Measurements from ENCODE around the gene ROPN1B.
A peak's percentile ranks its signal among the peaks of the same experiment; 100 is the strongest.
"Not testable (repeated sequence)": the region's sequence is repeated elsewhere in the genome, so short reads cannot be mapped to it uniquely, and the experiment has no call there.

The ROPN1B gene

GRCh38 chr3:125965505-125965904 lies 3.5 kb upstream of the ROPN1B start:
- no peaks in the 10 kb centered on the region for H3K27me3 ChIP-seq (ENCODE audit: insufficient read depth, low read length)
- H3K4me3 ChIP-seq (ENCODE audit: low read depth, low read length, poor library complexity, severe bottlenecking) = no peak overlapping the region
- H3K4me1 ChIP-seq (ENCODE audit: insufficient read depth, low read length, severe bottlenecking) = no peaks in the 10 kb centered on the region
- H2AFZ ChIP-seq (ENCODE audit: low read length) = no peak overlapping the region
- TF ChIP-seq EZH2 (IDR thresholded peaks at IDR 0.05; ENCODE audit: borderline replicate concordance, low read length) = no peak
- no peak for TF ChIP-seq CTCF (IDR thresholded peaks at IDR 0.05; ENCODE audit: low read length)
- H3K9me2 ChIP-seq (ENCODE audit: low read depth, low read length) = no peaks in the 10 kb centered on the region
- H3K9me3 ChIP-seq (ENCODE audit: low read length) = no peaks in the 10 kb centered on the region
- no peak overlapping the region for H3K4me2 ChIP-seq (ENCODE audit: low read length)
- H4K20me1 ChIP-seq (ENCODE audit: insufficient read depth, low read length) = no peaks in the 10 kb centered on the region
- H3K9ac ChIP-seq (ENCODE audit: low read length) = no peak overlapping the region
- no peak overlapping the region for H3K27ac ChIP-seq (ENCODE audit: low read depth, low read length, poor library complexity, severe bottlenecking)
- no peaks in the 10 kb centered on the region for H3K79me2 ChIP-seq (ENCODE audit: insufficient read depth, low read length)
- no peaks in the 10 kb centered on the region for H3K36me3 ChIP-seq (ENCODE audit: insufficient read depth, low read length)
- no peaks in the 10 kb centered on the region for H3F3A ChIP-seq (ENCODE audit: insufficient read depth, low read length)

GRCh38 chr3:125967156-125967555 lies 1.8 kb upstream of the ROPN1B start:
- H2AFZ ChIP-seq (ENCODE audit: low read length) = no peak overlapping the region
- no peaks in the 10 kb centered on the region for H3F3A ChIP-seq (ENCODE audit: insufficient read depth, low read length)
- no peaks in the 10 kb centered on the region for H3K27me3 ChIP-seq (ENCODE audit: insufficient read depth, low read length)
- TF ChIP-seq EZH2 (IDR thresholded peaks at IDR 0.05; ENCODE audit: borderline replicate concordance, low read length) (no peak), CTCF (IDR thresholded peaks at IDR 0.05; ENCODE audit: low read length) (no peak)
- no peak overlapping the region for H3K27ac ChIP-seq (ENCODE audit: low read depth, low read length, poor library complexity, severe bottlenecking)
- H3K4me2 ChIP-seq (ENCODE audit: low read length) = no peak overlapping the region
- H4K20me1 ChIP-seq (ENCODE audit: insufficient read depth, low read length) = no peaks in the 10 kb centered on the region
- no peaks in the 10 kb centered on the region for H3K9me2 ChIP-seq (ENCODE audit: low read depth, low read length)
- no peaks in the 10 kb centered on the region for H3K9me3 ChIP-seq (ENCODE audit: low read length)
- H3K9ac ChIP-seq (ENCODE audit: low read length) = no peak overlapping the region
- H3K79me2 ChIP-seq (ENCODE audit: insufficient read depth, low read length) = no peaks in the 10 kb centered on the region
- no peaks in the 10 kb centered on the region for H3K36me3 ChIP-seq (ENCODE audit: insufficient read depth, low read length)
- H3K4me3 ChIP-seq (ENCODE audit: low read depth, low read length, poor library complexity, severe bottlenecking) = no peak overlapping the region
- no peaks in the 10 kb centered on the region for H3K4me1 ChIP-seq (ENCODE audit: insufficient read depth, low read length, severe bottlenecking)

- not testable (repeated sequence) for H3K79me2 ChIP-seq (ENCODE audit: insufficient read depth, low read length); H3K4me2 ChIP-seq (ENCODE audit: low read length); H3K36me3 ChIP-seq (ENCODE audit: insufficient read depth, low read length); H3K9me3 ChIP-seq (ENCODE audit: low read length); H3K4me3 ChIP-seq (ENCODE audit: low read depth, low read length, poor library complexity, severe bottlenecking); H3K9me2 ChIP-seq (ENCODE audit: low read depth, low read length); H3K27me3 ChIP-seq (ENCODE audit: insufficient read depth, low read length); H3K27ac ChIP-seq (ENCODE audit: low read depth, low read length, poor library complexity, severe bottlenecking); H3K9ac ChIP-seq (ENCODE audit: low read length); H3K4me1 ChIP-seq (ENCODE audit: insufficient read depth, low read length, severe bottlenecking); H3F3A ChIP-seq (ENCODE audit: insufficient read depth, low read length); H2AFZ ChIP-seq (ENCODE audit: low read length); H4K20me1 ChIP-seq (ENCODE audit: insufficient read depth, low read length)
These were observed 857 bp upstream of the ROPN1B start for GRCh38 chr3:125968121-125968520.

- not testable (repeated sequence) for H3K9me2 ChIP-seq (ENCODE audit: low read depth, low read length); H4K20me1 ChIP-seq (ENCODE audit: insufficient read depth, low read length); H3K27ac ChIP-seq (ENCODE audit: low read depth, low read length, poor library complexity, severe bottlenecking); H3K79me2 ChIP-seq (ENCODE audit: insufficient read depth, low read length); H3K4me2 ChIP-seq (ENCODE audit: low read length); H3K4me3 ChIP-seq (ENCODE audit: low read depth, low read length, poor library complexity, severe bottlenecking); H3K9ac ChIP-seq (ENCODE audit: low read length); H3K27me3 ChIP-seq (ENCODE audit: insufficient read depth, low read length); H3K9me3 ChIP-seq (ENCODE audit: low read length); H3F3A ChIP-seq (ENCODE audit: insufficient read depth, low read length); H3K36me3 ChIP-seq (ENCODE audit: insufficient read depth, low read length); H3K4me1 ChIP-seq (ENCODE audit: insufficient read depth, low read length, severe bottlenecking); H2AFZ ChIP-seq (ENCODE audit: low read length)
- TF ChIP-seq CTCF (IDR thresholded peaks at IDR 0.05; ENCODE audit: low read length) = peak; percentile 60
These were observed 3.3 kb downstream of the ROPN1B start for GRCh38 chr3:125971997-125972944.

GRCh38 chr3:125975245-125976002 lies 6.4 kb downstream of the ROPN1B start:
- not testable (repeated sequence) for H3K4me1 ChIP-seq (ENCODE audit: insufficient read depth, low read length, severe bottlenecking); H2AFZ ChIP-seq (ENCODE audit: low read length); H4K20me1 ChIP-seq (ENCODE audit: insufficient read depth, low read length); H3K27me3 ChIP-seq (ENCODE audit: insufficient read depth, low read length); H3K79me2 ChIP-seq (ENCODE audit: insufficient read depth, low read length); H3F3A ChIP-seq (ENCODE audit: insufficient read depth, low read length); H3K36me3 ChIP-seq (ENCODE audit: insufficient read depth, low read length); H3K4me3 ChIP-seq (ENCODE audit: low read depth, low read length, poor library complexity, severe bottlenecking); H3K9me3 ChIP-seq (ENCODE audit: low read length); H3K9me2 ChIP-seq (ENCODE audit: low read depth, low read length); H3K27ac ChIP-seq (ENCODE audit: low read depth, low read length, poor library complexity, severe bottlenecking); H3K4me2 ChIP-seq (ENCODE audit: low read length); H3K9ac ChIP-seq (ENCODE audit: low read length)

All from OCI-LY1 (cell line).